NCI-H1417 (cell line): ENCODE data around the gene DDIAS.
"Not testable (repeated sequence)": the region's sequence is repeated elsewhere in the genome, so short reads cannot be mapped to it uniquely, and the experiment has no call there.

Experiments used
- DNase-seq, 3 experiments: peaks; one replicate each; lab custom pipeline; 2025; lab: John Stamatoyannopoulos, UW

The DDIAS gene

DNA sequence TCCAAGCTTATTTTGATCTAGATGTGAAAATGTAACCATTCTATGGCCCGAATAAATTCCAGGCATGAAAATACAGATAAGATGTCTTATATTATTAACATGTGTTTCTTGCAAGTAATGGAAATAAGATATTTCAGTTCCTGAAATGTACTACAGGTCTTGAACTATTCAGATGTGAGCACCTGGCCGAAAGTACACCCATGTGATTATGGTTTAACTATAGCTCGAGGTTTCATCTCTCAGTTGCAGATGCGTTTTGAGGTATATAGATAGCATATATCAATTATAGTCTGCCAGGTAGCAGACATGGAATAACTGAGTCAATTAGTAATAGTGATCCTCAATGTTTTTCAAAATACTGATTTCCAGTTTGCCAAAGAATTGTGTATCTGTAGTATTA lies 68.3 kb downstream of the DDIAS start:
- DNase-seq, result no peak

DNA sequence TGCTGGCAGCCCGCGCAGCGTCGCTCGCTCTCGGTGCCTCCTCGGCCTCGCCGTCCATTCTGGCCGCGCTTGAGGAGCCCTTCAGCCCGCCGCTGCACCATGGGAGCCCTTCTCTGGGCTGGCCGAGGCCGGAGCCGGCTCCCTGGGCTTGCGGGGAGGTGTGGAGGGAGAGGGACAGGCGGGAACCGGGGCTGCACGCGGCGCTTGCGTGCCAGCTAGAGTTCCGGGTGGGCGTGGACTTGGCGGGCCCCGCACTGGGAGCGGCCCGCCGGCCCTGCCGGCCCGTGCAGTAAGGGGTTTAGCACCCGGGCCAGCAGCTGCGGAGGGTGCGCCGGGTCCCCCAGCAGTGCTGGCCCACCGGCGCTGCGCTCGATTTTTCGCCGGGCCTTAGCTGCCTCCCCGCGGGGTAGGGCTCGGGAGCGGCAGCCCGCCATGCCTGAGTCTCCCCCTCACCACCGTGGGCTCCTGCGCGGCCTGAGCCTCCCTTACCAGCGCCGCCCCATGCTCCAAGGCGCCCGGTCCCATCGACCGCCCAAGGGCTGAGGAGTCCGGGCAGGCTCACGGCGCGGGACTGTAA lies 69.1 kb downstream of the DDIAS start:
- DNase-seq, result not testable (repeated sequence)

DNA sequence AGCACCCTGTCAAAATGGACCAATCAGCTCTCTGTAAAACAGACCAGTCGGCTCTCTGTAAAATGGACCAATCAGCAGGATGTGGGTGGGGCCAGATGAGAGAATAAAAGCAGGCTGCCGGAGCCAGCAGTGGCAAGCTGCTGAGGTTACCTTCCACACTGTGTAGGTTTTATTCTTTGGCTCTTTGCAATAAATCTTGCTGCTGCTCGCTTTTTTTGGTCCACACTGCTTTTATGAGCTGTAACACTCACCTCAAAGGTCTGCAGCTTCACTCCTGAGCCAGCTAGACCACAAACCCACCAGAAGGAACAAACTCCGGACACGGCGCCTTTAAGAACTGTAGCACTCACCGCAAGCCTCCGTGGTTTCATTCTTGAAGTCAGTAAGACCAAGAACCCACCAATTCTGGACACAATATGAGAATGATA lies 70.0 kb downstream of the DDIAS start:
- DNase-seq, result not testable (repeated sequence)

DNA sequence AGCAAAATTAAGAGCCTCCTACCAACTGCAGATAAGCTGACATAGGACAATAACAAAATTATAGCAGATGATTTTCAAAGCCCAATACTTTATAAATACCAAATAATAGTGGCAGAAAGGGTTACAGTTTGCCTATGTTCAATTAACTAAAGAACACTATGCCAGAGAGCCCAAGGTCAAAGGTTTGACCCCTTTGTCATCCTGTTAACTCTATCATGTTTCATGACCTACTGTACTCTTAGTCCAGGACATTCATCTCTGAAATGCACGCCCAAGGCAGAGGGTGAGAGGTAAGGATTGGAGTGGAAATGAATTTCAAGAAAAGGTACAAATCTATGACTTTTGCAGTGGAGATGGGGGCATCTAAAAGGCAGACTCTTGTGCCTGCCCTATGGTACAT lies 70.6 kb downstream of the DDIAS start:
- DNase-seq, result no peak

DNA sequence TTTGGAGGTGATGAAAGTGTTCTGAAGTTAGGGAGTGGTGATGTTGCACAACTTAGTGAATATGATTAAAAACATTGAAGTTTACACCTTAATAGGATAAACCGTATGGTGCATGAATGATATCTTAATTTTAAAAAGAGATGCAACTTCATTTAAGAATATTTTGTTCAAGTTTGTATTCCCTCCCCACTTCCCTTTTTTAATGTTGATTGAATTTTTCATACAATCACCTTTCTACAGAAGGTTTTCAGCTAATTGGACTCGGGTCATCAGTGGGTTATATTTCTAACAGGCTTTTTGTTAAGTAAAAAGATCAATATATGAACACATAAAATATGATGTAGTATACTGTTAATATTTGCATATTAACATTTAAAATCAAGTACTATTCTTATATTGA lies 72.6 kb downstream of the DDIAS start:
- no peak for DNase-seq

DNA sequence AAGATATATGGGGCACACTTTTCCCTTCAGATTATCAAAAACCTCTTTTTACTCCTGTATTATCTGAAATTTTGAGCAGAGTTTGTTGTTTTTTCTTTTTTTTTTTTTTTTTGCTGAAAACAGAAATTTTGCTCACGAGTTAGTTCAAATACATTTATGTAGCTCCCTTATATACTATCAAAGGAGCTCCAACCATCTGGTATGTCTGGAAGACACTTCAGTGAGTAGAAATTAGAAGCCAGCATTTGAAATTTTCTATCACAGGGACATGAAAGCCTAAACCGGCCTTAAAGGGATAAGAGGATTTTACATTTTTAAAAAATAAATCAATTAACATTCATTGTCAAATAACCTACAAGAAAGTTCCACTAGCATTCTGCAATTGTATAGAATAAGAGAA lies 73.3 kb downstream of the DDIAS start:
- DNase-seq, result no peak

DNA sequence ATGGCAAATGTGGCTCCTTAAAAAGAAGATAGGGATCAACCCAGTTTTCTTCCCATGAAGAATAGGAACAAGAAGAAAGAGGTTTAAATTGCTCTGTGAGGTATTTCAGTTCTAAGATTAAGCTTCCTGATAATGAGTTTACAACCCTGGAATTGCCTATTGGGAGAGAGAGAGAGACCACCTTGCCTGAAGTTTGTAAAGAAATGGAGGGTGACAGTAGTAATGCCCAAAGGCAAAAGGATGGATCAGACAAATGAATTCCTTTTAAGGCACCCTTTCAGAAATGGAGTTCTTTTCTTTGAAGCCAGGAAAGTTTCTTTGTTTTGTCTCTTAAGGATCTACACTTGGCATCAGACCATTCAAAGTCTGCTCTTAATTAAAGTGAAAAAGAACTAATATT lies 74.3 kb downstream of the DDIAS start:
- no peak for DNase-seq

DNA sequence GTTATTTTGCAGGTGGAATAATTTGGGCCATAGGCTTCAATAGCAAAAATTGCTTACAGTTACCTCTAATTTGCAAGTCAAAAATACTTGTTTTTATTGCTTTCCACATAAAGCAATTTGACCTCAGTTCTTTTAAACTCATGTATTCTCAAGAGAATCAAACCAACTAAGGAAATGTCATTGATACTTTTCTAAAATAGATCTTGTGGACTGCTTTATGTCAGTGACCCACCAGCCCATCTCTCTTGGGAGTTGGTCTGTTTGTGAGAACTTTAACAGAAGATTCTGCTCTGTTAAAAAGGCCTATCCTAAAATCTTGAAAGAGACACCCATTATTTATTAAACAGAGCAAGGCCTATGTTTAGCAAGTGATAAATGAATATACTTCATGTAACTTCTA lies 75.2 kb downstream of the DDIAS start:
- no peak for DNase-seq

DNA sequence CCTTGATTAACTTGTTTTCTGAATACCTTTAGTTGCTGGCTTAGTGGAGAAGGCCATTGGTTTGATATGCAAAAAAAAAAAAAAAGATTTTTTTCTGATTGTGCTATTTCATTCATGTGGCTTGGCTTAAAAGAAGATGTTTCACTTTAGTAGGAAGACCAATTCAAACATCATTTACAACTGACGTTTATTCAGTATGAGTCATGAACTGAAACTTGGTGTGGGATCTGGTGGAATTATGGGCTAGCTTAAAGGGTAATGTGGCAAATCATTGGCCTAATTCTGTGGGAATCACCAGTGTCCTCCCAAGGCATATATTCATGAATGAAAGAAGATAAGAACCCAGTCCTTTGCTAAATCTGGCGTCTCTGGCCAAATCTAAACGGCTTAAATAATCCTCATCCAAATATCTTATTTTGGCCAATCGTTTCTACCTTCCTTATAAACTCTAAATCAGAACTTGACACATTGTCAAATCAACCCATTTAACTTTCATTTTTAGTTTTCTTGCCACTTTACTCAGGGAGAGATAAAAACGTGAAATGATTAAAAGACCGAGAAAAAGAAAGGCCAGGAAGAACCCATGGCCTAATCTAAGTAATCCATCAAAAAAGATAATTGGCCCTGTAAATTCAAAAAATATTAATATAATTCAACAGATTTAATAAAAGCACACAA lies 77.0 kb downstream of the DDIAS start:
- no peak for DNase-seq

DNA sequence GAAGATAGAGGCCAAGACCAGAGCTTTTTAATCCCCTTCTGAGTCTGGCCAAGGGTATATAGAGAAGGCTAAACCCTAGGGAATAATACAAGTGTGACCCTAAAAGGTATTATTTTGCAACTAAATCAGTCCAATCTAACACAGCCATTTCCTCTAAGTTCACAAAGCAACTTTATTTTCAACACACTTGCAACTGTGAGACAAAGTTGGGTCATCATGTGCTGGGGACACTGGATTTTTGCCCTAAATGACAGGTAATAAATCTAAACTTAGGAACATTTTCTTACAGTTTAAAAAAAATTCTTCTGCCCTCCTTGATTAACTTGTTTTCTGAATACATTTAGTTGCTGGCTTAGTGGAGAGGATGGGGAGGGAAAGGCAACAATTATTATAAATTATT lies 78.3 kb downstream of the DDIAS start:
- DNase-seq, result no peak

DNA sequence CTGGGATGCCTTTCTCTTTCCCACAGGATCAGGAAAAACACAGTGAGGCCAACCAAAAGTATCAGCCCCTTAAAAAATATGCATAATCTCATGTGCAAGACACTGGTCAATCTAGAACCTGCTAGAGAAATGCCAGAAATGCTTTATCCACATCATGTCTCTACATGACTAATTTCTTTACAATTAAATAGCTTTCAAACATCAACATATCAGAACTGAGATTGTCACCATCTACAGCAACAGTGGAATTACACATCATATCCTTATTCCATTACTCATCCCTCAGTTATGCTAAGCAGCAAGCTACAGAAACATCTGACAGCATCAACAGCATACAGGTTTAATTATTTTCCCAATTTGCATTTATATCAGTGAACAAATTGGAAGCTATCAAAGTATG lies 78.8 kb downstream of the DDIAS start:
- DNase-seq, result no peak

DNA sequence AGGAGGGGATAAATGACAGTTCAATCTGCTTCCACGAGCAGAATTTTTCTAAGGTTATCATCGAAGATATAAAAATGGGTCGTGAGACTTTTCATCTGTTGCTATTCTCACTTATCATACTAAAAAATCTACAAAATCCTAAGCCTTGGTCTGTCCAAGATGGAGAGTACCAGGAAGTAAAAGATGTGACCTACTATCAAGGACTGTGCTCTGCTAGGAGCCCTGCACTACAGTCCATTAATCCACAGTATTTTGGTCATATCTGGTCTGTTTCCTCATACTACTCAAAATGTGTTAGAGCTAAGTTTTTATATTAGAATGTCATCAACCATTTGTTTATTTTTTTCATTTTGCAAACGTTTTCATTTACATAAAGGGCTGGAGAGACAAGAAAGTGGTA lies 79.4 kb downstream of the DDIAS start:
- no peak for DNase-seq

DNA sequence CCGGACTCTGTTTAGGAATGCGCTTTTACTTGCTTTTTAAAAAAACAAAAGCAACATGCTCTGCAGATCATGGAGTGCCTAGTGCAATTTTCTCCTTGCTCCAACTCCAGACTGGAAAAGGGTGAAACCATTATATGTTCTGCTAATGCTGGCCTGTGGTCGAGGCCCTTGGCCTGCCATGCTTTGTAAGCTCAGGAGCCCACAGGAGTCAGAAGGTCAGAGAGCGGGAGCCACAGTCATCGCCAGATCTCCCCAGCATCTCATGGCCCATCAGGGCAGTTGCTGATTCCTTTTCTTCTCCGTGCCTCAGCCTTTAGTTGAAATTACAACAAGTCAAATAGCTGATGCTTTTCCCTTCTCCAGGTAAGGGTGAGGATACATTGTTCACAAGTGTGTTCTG lies 80.3 kb downstream of the DDIAS start:
- no peak for DNase-seq
